Fibroblast of skin of right quadriceps (primary cell): ENCODE results near the gene HEXB.

Experiments used
- DNase-seq: peaks from one replicate; pipeline ENCODE4 v3.0.0-alpha.2; 2013

The HEXB gene

GRCh38 chr5:74684900-74685851 is at the start of gene HEXB:
Gene HEXB (plus strand): TSS chr5:74685233. CDS start chr5:74685261, 28 bp downstream.
- peak; percentile 83 for DNase-seq

- no peak for DNase-seq
Observed at GRCh38 chr5:74636149-74636548, 48.9 kb upstream of the HEXB start.

- no peak for DNase-seq
Observed at GRCh38 chr5:74636552-74636951, 48.5 kb upstream of the HEXB start.

- no peak for DNase-seq
Observed at GRCh38 chr5:74638544-74638969, 46.5 kb upstream of the HEXB start.

- DNase-seq: peak; percentile 65
Observed at GRCh38 chr5:74638970-74639806, 45.8 kb upstream of the HEXB start.

- DNase-seq: peak; percentile 44
Observed at GRCh38 chr5:74639807-74640449, 45.1 kb upstream of the HEXB start.

GRCh38 chr5:74640450-74640953 is 44.5 kb upstream of the HEXB start, which contains the start of gene ENC1:
Gene ENC1 (minus strand): TSS chr5:74640728. CDS start chr5:74636485, 4,243 bp downstream.
- peak; percentile 91 for DNase-seq

- peak; percentile 74 for DNase-seq
Observed at GRCh38 chr5:74640954-74641734, 43.9 kb upstream of the HEXB start.

- peak; percentile 86 for DNase-seq
Observed at GRCh38 chr5:74641735-74642542, 43.1 kb upstream of the HEXB start.

GRCh38 chr5:74642543-74642863 is 42.5 kb upstream of the HEXB start:
- no peak for DNase-seq

- peak; percentile 93 for DNase-seq
Observed at GRCh38 chr5:74643111-74643562, 41.9 kb upstream of the HEXB start.

GRCh38 chr5:74647096-74647495 is 37.9 kb upstream of the HEXB start:
- DNase-seq: no peak

- DNase-seq: peak; percentile 65
Observed at GRCh38 chr5:74648835-74649293, 36.2 kb upstream of the HEXB start.

GRCh38 chr5:74649421-74649973 is 35.5 kb upstream of the HEXB start:
- DNase-seq: no peak

- DNase-seq: no peak
Observed at GRCh38 chr5:74651710-74652109, 33.3 kb upstream of the HEXB start.

GRCh38 chr5:74652576-74652975 is 32.5 kb upstream of the HEXB start:
- DNase-seq: no peak

GRCh38 chr5:74653991-74654390 is 31.0 kb upstream of the HEXB start:
- DNase-seq: no peak

- DNase-seq: no peak
Observed at GRCh38 chr5:74655206-74655605, 29.8 kb upstream of the HEXB start.

- DNase-seq: no peak
Observed at GRCh38 chr5:74655716-74656115, 29.3 kb upstream of the HEXB start.

- no peak for DNase-seq
Observed at GRCh38 chr5:74657165-74657564, 27.9 kb upstream of the HEXB start.

GRCh38 chr5:74659172-74659571 is 25.9 kb upstream of the HEXB start:
- no peak for DNase-seq
